ENCODE data around the gene ANKRD16.

DNA sequence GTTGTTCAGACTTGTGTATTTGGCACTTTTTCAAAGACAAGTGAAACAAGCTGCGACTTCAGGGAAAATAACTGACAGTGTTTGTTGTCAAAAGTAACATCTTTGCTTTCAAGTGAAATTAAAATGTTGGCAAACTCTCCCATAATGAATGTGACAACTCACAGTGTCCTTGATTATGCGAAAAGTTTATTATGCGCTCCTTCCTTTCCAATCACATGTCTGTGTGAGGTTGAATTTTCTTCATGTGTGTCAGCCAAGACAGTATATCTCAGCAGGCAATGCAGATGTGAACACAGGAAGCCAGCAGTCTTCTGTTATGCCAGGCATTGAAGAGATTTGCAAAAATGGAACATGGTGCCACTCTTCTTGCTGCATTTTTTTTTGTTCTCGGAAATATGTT, 29.1 kb upstream of the ANKRD16 start:
- TF ChIP-seq, protein P1, sequence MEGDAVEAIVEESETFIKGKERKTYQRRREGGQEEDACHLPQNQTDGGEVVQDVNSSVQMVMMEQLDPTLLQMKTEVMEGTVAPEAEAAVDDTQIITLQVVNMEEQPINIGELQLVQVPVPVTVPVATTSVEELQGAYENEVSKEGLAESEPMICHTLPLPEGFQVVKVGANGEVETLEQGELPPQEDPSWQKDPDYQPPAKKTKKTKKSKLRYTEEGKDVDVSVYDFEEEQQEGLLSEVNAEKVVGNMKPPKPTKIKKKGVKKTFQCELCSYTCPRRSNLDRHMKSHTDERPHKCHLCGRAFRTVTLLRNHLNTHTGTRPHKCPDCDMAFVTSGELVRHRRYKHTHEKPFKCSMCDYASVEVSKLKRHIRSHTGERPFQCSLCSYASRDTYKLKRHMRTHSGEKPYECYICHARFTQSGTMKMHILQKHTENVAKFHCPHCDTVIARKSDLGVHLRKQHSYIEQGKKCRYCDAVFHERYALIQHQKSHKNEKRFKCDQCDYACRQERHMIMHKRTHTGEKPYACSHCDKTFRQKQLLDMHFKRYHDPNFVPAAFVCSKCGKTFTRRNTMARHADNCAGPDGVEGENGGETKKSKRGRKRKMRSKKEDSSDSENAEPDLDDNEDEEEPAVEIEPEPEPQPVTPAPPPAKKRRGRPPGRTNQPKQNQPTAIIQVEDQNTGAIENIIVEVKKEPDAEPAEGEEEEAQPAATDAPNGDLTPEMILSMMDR (IDR thresholded peaks at IDR 0.05) = no peak
- TF ChIP-seq JUN (CRISPR knock-in tag; IDR thresholded peaks at IDR 0.05) = no peak
- TF ChIP-seq IRF2 (CRISPR knock-in tag; IDR thresholded peaks at IDR 0.05; ENCODE audit: borderline replicate concordance, low read depth) = no peak
- no peak for TF ChIP-seq NFYB (CRISPR knock-in tag; conservative IDR thresholded peaks at IDR 0.05; ENCODE audit: low read depth)
- no peak for TF ChIP-seq GRHL2 (CRISPR knock-in tag; IDR thresholded peaks at IDR 0.05; ENCODE audit: insufficient replicate concordance, severe bottlenecking)
- TF ChIP-seq, protein P2, sequence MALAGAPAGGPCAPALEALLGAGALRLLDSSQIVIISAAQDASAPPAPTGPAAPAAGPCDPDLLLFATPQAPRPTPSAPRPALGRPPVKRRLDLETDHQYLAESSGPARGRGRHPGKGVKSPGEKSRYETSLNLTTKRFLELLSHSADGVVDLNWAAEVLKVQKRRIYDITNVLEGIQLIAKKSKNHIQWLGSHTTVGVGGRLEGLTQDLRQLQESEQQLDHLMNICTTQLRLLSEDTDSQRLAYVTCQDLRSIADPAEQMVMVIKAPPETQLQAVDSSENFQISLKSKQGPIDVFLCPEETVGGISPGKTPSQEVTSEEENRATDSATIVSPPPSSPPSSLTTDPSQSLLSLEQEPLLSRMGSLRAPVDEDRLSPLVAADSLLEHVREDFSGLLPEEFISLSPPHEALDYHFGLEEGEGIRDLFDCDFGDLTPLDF (CRISPR knock-in tag; IDR thresholded peaks at IDR 0.05) = no peak
- no peak for TF ChIP-seq ZNF423 (CRISPR knock-in tag; IDR thresholded peaks at IDR 0.05)
- TF ChIP-seq, protein P3, sequence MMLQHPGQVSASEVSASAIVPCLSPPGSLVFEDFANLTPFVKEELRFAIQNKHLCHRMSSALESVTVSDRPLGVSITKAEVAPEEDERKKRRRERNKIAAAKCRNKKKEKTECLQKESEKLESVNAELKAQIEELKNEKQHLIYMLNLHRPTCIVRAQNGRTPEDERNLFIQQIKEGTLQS (CRISPR knock-in tag; conservative IDR thresholded peaks at IDR 0.05) = no peak
- TF ChIP-seq CBFB (CRISPR knock-in tag; IDR thresholded peaks at IDR 0.05; ENCODE audit: low read depth) = no peak
- TF ChIP-seq, protein P4, sequence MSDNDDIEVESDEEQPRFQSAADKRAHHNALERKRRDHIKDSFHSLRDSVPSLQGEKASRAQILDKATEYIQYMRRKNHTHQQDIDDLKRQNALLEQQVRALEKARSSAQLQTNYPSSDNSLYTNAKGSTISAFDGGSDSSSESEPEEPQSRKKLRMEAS (CRISPR knock-in tag; IDR thresholded peaks at IDR 0.05) = no peak
- no peak for TF ChIP-seq TP53 (CRISPR knock-in tag; IDR thresholded peaks at IDR 0.05)
- TF ChIP-seq EMX1 (CRISPR knock-in tag; IDR thresholded peaks at IDR 0.05) = no peak
- TF ChIP-seq, protein P5, sequence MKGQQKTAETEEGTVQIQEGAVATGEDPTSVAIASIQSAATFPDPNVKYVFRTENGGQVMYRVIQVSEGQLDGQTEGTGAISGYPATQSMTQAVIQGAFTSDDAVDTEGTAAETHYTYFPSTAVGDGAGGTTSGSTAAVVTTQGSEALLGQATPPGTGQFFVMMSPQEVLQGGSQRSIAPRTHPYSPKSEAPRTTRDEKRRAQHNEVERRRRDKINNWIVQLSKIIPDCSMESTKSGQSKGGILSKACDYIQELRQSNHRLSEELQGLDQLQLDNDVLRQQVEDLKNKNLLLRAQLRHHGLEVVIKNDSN (CRISPR knock-in tag; IDR thresholded peaks at IDR 0.05) = no peak

Measured in WTC11 (cell line).